T-helper 17 cell (primary cell): ENCODE results near the gene AGK. TPM values are rescaled to one million over a fixed set of nuclear protein-coding genes. Genes with fewer than 3 reads are reported as not detected.

Experiments
- ATAC-seq: fragments of 150-1000 bp; cut with Tn5 transposase; 2 replicates; pipeline ENCODE4 v1.10.0; 2021; ENCODE audit warnings: mild to moderate bottlenecking, moderate library complexity
- DNase-seq, 3 donors: peaks; one replicate each; pipeline versions ENCODE4 v3.0.0 to v3.0.0-alpha.2; 2020 to 2021
- H3K9me3 ChIP-seq: one replicate; pipeline ENCODE4 v1.7.0; 2013; ENCODE audit warnings: low read length, mild to moderate bottlenecking; ENCODE audit not compliant: control insufficient read depth, poor library complexity, severe bottlenecking
- H3K27ac Mint-ChIP-seq: one replicate; pipeline ENCODE4 v1.8.0; 2022; ENCODE audit warnings: mild to moderate bottlenecking, moderate library complexity, mixed read lengths
- H3K27me3 Mint-ChIP-seq: one replicate; pipeline ENCODE4 v1.8.0; 2022; ENCODE audit warnings: mixed read lengths
- H3K36me3 Mint-ChIP-seq: one replicate; pipeline ENCODE4 v1.8.0; 2022; ENCODE audit warnings: low read depth, mixed read lengths
- H3K4me1 Mint-ChIP-seq: one replicate; pipeline ENCODE4 v1.8.0; 2022; ENCODE audit warnings: mild to moderate bottlenecking, mixed read lengths
- H3K4me3 Mint-ChIP-seq: one replicate; pipeline ENCODE4 v1.8.0; 2022; ENCODE audit warnings: mild to moderate bottlenecking, moderate library complexity, mixed read lengths
- total RNA-seq, 4 donors: library from RNA in 2 of 4; stranded (reverse) in 2 of 4; gene quantifications; one replicate each; pipeline ENCODE4 v1.2.3 and lab custom pipeline; 2022 to 2026

AGK gene
- total RNA-seq (10 to 100 TPM; 25.9 to 27.4 TPM), total RNA-seq (lab: John Stamatoyannopoulos, UW) (23.9 to 25.7 reads per million in 2 donors)

GRCh38 chr7:141551094-141551781 lies at the start of gene AGK:
Gene AGK (plus strand): TSS chr7:141551410. CDS start chr7:141555467, 4,057 bp downstream.
- Mint-ChIP-seq H3K27me3 (no peaks in the 10 kb centered on the region), H3K4me1 (peaks cover 29% of the 10 kb centered on the region), H3K4me3 (peak within 1 kb of the TSS; percentile 88), H3K27ac (peak within 1 kb of the TSS; percentile 82), H3K36me3 (peaks cover 13% of the 10 kb centered on the region)
- ATAC-seq: peak; percentile 98
- no peaks in the 10 kb centered on the region for H3K9me3 ChIP-seq
- peak; percentile 51 to 68 (median 51) for DNase-seq

- no peak for DNase-seq
- H3K27ac Mint-ChIP-seq: no peak overlapping the region
- ATAC-seq: no peak
- H3K4me3 Mint-ChIP-seq: no peak overlapping the region
- H3K9me3 ChIP-seq: no peaks in the 10 kb centered on the region
- peaks cover 4% of the 10 kb centered on the region for H3K36me3 Mint-ChIP-seq
- peaks cover 51% of the 10 kb centered on the region for H3K27me3 Mint-ChIP-seq
- H3K4me1 Mint-ChIP-seq: no peaks in the 10 kb centered on the region
Observed at GRCh38 chr7:141501451-141501850, 49.8 kb upstream of the AGK start.

GRCh38 chr7:141511316-141511675 lies 39.9 kb upstream of the AGK start:
- Mint-ChIP-seq H3K36me3 (peaks cover 5% of the 10 kb centered on the region), H3K4me1 (peaks cover 13% of the 10 kb centered on the region), H3K27ac (no peak overlapping the region), H3K4me3 (peak overlapping the region; percentile 70), H3K27me3 (peaks cover 71% of the 10 kb centered on the region)
- DNase-seq (no peak), ATAC-seq (no peak)
- peaks cover 8% of the 10 kb centered on the region for H3K9me3 ChIP-seq

- Mint-ChIP-seq H3K27ac (no peak overlapping the region), H3K4me1 (peaks cover 13% of the 10 kb centered on the region), H3K36me3 (peaks cover 5% of the 10 kb centered on the region), H3K4me3 (peak overlapping the region; percentile 70), H3K27me3 (peaks cover 71% of the 10 kb centered on the region)
- H3K9me3 ChIP-seq: peaks cover 8% of the 10 kb centered on the region
- ATAC-seq: no peak
- DNase-seq: no peak
Observed at GRCh38 chr7:141511676-141512396, 39.4 kb upstream of the AGK start.

GRCh38 chr7:141512597-141512996 lies 38.6 kb upstream of the AGK start:
- Mint-ChIP-seq H3K4me1 (peaks cover 13% of the 10 kb centered on the region), H3K36me3 (peaks cover 7% of the 10 kb centered on the region), H3K27me3 (peaks cover 72% of the 10 kb centered on the region), H3K27ac (no peak overlapping the region), H3K4me3 (peak overlapping the region; percentile 70)
- peaks cover 8% of the 10 kb centered on the region for H3K9me3 ChIP-seq
- DNase-seq: no peak
- no peak for ATAC-seq

GRCh38 chr7:141513720-141514119 lies 37.5 kb upstream of the AGK start:
- peaks cover 8% of the 10 kb centered on the region for H3K9me3 ChIP-seq
- ATAC-seq (no peak), DNase-seq (no peak)
- H3K27ac Mint-ChIP-seq: no peak overlapping the region
- H3K36me3 Mint-ChIP-seq: peaks cover 8% of the 10 kb centered on the region
- H3K4me1 Mint-ChIP-seq: peaks cover 14% of the 10 kb centered on the region
- no peak overlapping the region for H3K4me3 Mint-ChIP-seq
- H3K27me3 Mint-ChIP-seq: peaks cover 62% of the 10 kb centered on the region

- H3K27ac Mint-ChIP-seq: no peak overlapping the region
- H3K4me1 Mint-ChIP-seq: peaks cover 13% of the 10 kb centered on the region
- DNase-seq (no peak), ATAC-seq (no peak)
- H3K4me3 Mint-ChIP-seq: no peak overlapping the region
- peaks cover 59% of the 10 kb centered on the region for H3K27me3 Mint-ChIP-seq
- peaks cover 8% of the 10 kb centered on the region for H3K9me3 ChIP-seq
- H3K36me3 Mint-ChIP-seq: peaks cover 9% of the 10 kb centered on the region
Observed at GRCh38 chr7:141515941-141516340, 35.3 kb upstream of the AGK start.

- DNase-seq: no peak
- Mint-ChIP-seq H3K36me3 (peaks cover 7% of the 10 kb centered on the region), H3K27ac (no peak overlapping the region), H3K4me1 (peaks cover 3% of the 10 kb centered on the region), H3K27me3 (peaks cover 41% of the 10 kb centered on the region), H3K4me3 (no peak overlapping the region)
- H3K9me3 ChIP-seq: no peaks in the 10 kb centered on the region
- ATAC-seq: no peak
Observed at GRCh38 chr7:141519623-141520022, 31.6 kb upstream of the AGK start.

GRCh38 chr7:141522657-141523342 lies 28.4 kb upstream of the AGK start:
- H3K27ac Mint-ChIP-seq: no peak overlapping the region
- H3K27me3 Mint-ChIP-seq: peaks cover 36% of the 10 kb centered on the region
- peaks cover 3% of the 10 kb centered on the region for H3K4me1 Mint-ChIP-seq
- peaks cover 4% of the 10 kb centered on the region for H3K36me3 Mint-ChIP-seq
- ATAC-seq (no peak), DNase-seq (no peak)
- H3K4me3 Mint-ChIP-seq: no peak overlapping the region
- H3K9me3 ChIP-seq: no peaks in the 10 kb centered on the region

GRCh38 chr7:141525973-141526514 lies 25.2 kb upstream of the AGK start:
- Mint-ChIP-seq H3K4me3 (no peak overlapping the region), H3K36me3 (no peaks in the 10 kb centered on the region), H3K4me1 (no peaks in the 10 kb centered on the region), H3K27ac (no peak overlapping the region), H3K27me3 (peaks cover 48% of the 10 kb centered on the region)
- no peaks in the 10 kb centered on the region for H3K9me3 ChIP-seq
- DNase-seq: no peak
- ATAC-seq: no peak

GRCh38 chr7:141527076-141527475 lies 24.1 kb upstream of the AGK start:
- DNase-seq: no peak
- no peak overlapping the region for H3K4me3 Mint-ChIP-seq

GRCh38 chr7:141528399-141528798 lies 22.8 kb upstream of the AGK start:
- no peak overlapping the region for H3K4me3 Mint-ChIP-seq
- H3K27me3 Mint-ChIP-seq: peaks cover 52% of the 10 kb centered on the region
- ATAC-seq: no peak
- H3K36me3 Mint-ChIP-seq: no peaks in the 10 kb centered on the region
- no peaks in the 10 kb centered on the region for H3K9me3 ChIP-seq
- DNase-seq: no peak
- H3K4me1 Mint-ChIP-seq: no peaks in the 10 kb centered on the region
- no peak overlapping the region for H3K27ac Mint-ChIP-seq

More at GRCh38 chr7:141527076-141527475, 24.1 kb upstream of the AGK start:
- peaks cover 48% of the 10 kb centered on the region for H3K27me3 Mint-ChIP-seq
- H3K9me3 ChIP-seq: no peaks in the 10 kb centered on the region
- no peaks in the 10 kb centered on the region for H3K4me1 Mint-ChIP-seq
- no peaks in the 10 kb centered on the region for H3K36me3 Mint-ChIP-seq
- ATAC-seq: no peak
- H3K27ac Mint-ChIP-seq: peak overlapping the region; percentile 29
